ENCODE measurements around the gene FARS2. TPM values are rescaled to one million over a fixed set of nuclear protein-coding genes. Genes with fewer than 3 reads are reported as not detected.
A peak's percentile ranks its signal among the peaks of the same experiment; 100 is the strongest.

FARS2 gene
- total and polyA plus RNA-seq, 2 of the 13 experiments (the other 11 are each of a cell fraction or from before 2014, with no cell fraction given) = 15.4 to 26.0 TPM

DNA sequence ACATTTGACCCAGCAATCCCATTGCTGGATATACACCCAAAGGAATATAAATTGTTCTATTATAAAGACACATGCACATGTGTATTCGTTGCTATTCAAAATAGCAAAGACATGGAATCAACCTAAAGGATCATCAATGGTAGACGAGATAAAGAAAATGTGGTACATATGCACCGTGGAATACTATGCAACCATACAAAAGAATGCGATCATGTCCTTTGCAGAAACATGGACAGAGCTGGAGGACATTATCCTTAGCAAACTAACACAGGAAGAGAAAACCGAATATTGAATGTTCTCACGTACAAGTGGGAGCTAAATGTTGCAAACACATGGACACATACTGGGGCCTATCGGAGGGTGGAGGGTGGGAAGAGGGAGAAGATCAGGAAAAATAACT, 405.4 kb downstream of the FARS2 start:
- ATAC-seq (no peak), FAIRE-seq (no peak), DNase-seq (ENCODE audit: low spot score) (no peak)
- no peak overlapping the region for H3K27ac ChIP-seq (ENCODE audit: extremely low read length, insufficient read depth, low read length)
- in situ Hi-C loops (cut with HindIII; ENCODE audit: extremely low pct_ligation_motif_present, low pct_unique_long_range_greater_than_20kb) = no loop called here
- no peaks in the 10 kb centered on the region for H3K9me3 ChIP-seq (ENCODE audit: low read length)
- ChIA-PET POLR2A (no interaction called here), CTCF (ENCODE audit: low intra/inter-chr PET ratio, low total read pairs) (no interaction called here)
- H2AFZ ChIP-seq (ENCODE audit: low read length) = no peak overlapping the region
- BruUV-seq (replicated peaks) = no TSS peak
- no peak overlapping the region for H3K9ac ChIP-seq (ENCODE audit: insufficient read depth, low read depth, low read length)
- no peaks in the 10 kb centered on the region for H3K79me2 ChIP-seq (ENCODE audit: insufficient read depth, low read length)
- H4K20me1 ChIP-seq (ENCODE audit: insufficient read depth, low read length) = no peaks in the 10 kb centered on the region
- TF ChIP-seq ZNF260 (CRISPR knock-in tag; IDR thresholded peaks at IDR 0.05; ENCODE audit: borderline replicate concordance, low read depth) (peak; percentile 97), KMT2A (CRISPR knock-in tag; IDR thresholded peaks at IDR 0.05) (no peak)
- intact Hi-C loops (cut with micrococcal nuclease; ENCODE audit: unreplicated experiment) = no loop called here
- H3K4me2 ChIP-seq (ENCODE audit: low read depth, low read length) = no peak overlapping the region
- no peaks in the 10 kb centered on the region for H3K27me3 ChIP-seq (ENCODE audit: control insufficient read depth in 1 of 2, insufficient read depth in 2 of 2, low read length in 2 of 2)
- no peaks in the 10 kb centered on the region for H3K4me1 ChIP-seq (ENCODE audit: insufficient read depth, low read length)
- 92% methylated on average over 7 of the region's 7 CpGs for WGBS (ENCODE audit: low lambda C conversion rate)
- H3K36me3 ChIP-seq (replicated peaks in 1 of 2; ENCODE audit: control insufficient read depth in 1 of 2, insufficient read depth in 2 of 2, low read length in 2 of 2) = no peaks in the 10 kb centered on the region
- no peak overlapping the region for H3K4me3 ChIP-seq (replicated peaks in 1 of 3; ENCODE audit: insufficient read depth in 1 of 3, low read depth in 2 of 3, low read length in 3 of 3)

DNA sequence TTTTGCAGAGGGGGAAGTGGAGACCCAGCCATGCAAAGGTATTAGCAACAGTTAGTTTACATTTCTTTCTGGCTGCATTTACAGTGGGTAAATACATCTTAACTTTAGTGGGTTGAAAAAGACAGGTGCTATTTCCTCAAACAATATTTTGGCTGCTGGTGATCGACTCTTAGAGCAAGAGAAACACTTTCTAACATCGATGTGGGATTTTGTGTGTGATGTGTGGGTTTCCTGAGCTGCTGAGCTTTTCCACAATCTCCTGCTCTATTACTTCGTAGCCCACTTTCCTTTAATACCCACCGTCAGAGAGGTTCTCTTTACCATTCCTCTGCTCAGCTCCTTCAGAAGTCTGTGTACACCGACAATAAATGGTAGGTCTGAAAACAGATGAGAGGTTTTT, 406.4 kb downstream of the FARS2 start:
- no peak for FAIRE-seq
- H3K27me3 ChIP-seq (ENCODE audit: control insufficient read depth in 1 of 2, insufficient read depth in 2 of 2, low read length in 2 of 2) = no peaks in the 10 kb centered on the region
- no peak overlapping the region for H3K27ac ChIP-seq (ENCODE audit: extremely low read length, insufficient read depth, low read length)
- intact Hi-C loops (cut with micrococcal nuclease; ENCODE audit: unreplicated experiment) (no loop called here), in situ Hi-C loops (cut with HindIII; ENCODE audit: extremely low pct_ligation_motif_present, low pct_unique_long_range_greater_than_20kb) (no loop called here)
- WGBS (ENCODE audit: low lambda C conversion rate) = 72% methylated on average over 5 of the region's 5 CpGs
- no peaks in the 10 kb centered on the region for H3K36me3 ChIP-seq (replicated peaks in 1 of 2; ENCODE audit: control insufficient read depth in 1 of 2, insufficient read depth in 2 of 2, low read length in 2 of 2)
- DNase-seq (ENCODE audit: low spot score) = no peak
- no peaks in the 10 kb centered on the region for H3K9me3 ChIP-seq (ENCODE audit: low read length)
- H3K4me1 ChIP-seq (ENCODE audit: insufficient read depth, low read length) = no peaks in the 10 kb centered on the region
- POLR2A ChIA-PET = no interaction called here
- no peak overlapping the region for H3K4me2 ChIP-seq (ENCODE audit: low read depth, low read length)
- no TSS peak for BruUV-seq (replicated peaks)
- no peaks in the 10 kb centered on the region for H3K79me2 ChIP-seq (ENCODE audit: insufficient read depth, low read length)
- no peak overlapping the region for H2AFZ ChIP-seq (ENCODE audit: low read length)
- no peak overlapping the region for H3K9ac ChIP-seq (ENCODE audit: insufficient read depth, low read depth, low read length)
- H4K20me1 ChIP-seq (ENCODE audit: insufficient read depth, low read length) = no peaks in the 10 kb centered on the region
- no peak for ATAC-seq
- no peak for TF ChIP-seq HOXA9 (CRISPR knock-in tag; IDR thresholded peaks at IDR 0.05; ENCODE audit: borderline replicate concordance)
- TF ChIP-seq, protein P1, sequence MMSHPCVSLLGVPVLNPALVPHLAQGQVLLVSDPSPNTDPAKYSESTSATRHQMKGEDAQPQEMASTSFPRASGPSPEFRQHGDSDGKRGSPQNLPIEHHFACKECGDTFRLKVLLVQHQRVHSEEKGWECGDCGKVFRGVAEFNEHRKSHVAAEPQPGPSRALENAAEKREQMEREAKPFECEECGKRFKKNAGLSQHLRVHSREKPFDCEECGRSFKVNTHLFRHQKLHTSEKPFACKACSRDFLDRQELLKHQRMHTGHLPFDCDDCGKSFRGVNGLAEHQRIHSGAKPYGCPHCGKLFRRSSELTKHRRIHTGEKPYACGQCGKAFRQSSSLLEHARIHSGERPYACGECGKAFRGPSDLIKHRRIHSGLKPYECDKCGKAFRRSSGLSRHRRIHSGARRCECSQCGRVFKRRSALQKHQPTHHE (CRISPR knock-in tag; IDR thresholded peaks at IDR 0.05; ENCODE audit: borderline replicate concordance) = no peak
- no peak for TF ChIP-seq YY1 (IDR thresholded peaks at IDR 0.05; ENCODE audit: insufficient read depth, insufficient replicate concordance, low read depth, low read length)
- TF ChIP-seq ZNF644 (CRISPR knock-in tag; IDR thresholded peaks at IDR 0.05; ENCODE audit: low read depth) = no peak
- TF ChIP-seq MEIS2 (CRISPR knock-in tag; IDR thresholded peaks at IDR 0.05) = no peak
- TF ChIP-seq, protein P2, sequence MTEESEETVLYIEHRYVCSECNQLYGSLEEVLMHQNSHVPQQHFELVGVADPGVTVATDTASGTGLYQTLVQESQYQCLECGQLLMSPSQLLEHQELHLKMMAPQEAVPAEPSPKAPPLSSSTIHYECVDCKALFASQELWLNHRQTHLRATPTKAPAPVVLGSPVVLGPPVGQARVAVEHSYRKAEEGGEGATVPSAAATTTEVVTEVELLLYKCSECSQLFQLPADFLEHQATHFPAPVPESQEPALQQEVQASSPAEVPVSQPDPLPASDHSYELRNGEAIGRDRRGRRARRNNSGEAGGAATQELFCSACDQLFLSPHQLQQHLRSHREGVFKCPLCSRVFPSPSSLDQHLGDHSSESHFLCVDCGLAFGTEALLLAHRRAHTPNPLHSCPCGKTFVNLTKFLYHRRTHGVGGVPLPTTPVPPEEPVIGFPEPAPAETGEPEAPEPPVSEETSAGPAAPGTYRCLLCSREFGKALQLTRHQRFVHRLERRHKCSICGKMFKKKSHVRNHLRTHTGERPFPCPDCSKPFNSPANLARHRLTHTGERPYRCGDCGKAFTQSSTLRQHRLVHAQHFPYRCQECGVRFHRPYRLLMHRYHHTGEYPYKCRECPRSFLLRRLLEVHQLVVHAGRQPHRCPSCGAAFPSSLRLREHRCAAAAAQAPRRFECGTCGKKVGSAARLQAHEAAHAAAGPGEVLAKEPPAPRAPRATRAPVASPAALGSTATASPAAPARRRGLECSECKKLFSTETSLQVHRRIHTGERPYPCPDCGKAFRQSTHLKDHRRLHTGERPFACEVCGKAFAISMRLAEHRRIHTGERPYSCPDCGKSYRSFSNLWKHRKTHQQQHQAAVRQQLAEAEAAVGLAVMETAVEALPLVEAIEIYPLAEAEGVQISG (CRISPR knock-in tag; IDR thresholded peaks at IDR 0.05) = no peak
- no peak for TF ChIP-seq BRD4 (CRISPR knock-in tag; IDR thresholded peaks at IDR 0.05)
- no peak for TF ChIP-seq ZNF235 (CRISPR knock-in tag; IDR thresholded peaks at IDR 0.05; ENCODE audit: borderline replicate concordance)
- no peak overlapping the region for H3K4me3 ChIP-seq (replicated peaks in 1 of 3; ENCODE audit: insufficient read depth in 1 of 3, low read depth in 2 of 3, low read length in 3 of 3)
- CTCF ChIA-PET (ENCODE audit: low intra/inter-chr PET ratio, low total read pairs) = no interaction called here

All from HepG2 (cell line).